IPS-11a (cell line): ENCODE data around the gene FOXJ3.

ENCODE experiments used
- H3K4me3 ChIP-seq: one replicate; pipeline ENCODE4 v1.5.1; 2013; ENCODE audit warnings: low read depth, low read length, control low read depth

Gene FOXJ3

GRCh38 chr1:42195841-42196240, 139.2 kb downstream of the FOXJ3 start:
- H3K4me3 ChIP-seq, result no peak overlapping the region

GRCh38 chr1:42192106-42192505, 142.9 kb downstream of the FOXJ3 start:
- H3K4me3 ChIP-seq, result no peak overlapping the region

- H3K4me3 ChIP-seq, result no peak overlapping the region
These were observed 143.7 kb downstream of the FOXJ3 start for GRCh38 chr1:42191319-42191718.

GRCh38 chr1:42189931-42190853, 144.8 kb downstream of the FOXJ3 start:
- no peak overlapping the region for H3K4me3 ChIP-seq

GRCh38 chr1:42186152-42186551, 148.9 kb downstream of the FOXJ3 start:
- no peak overlapping the region for H3K4me3 ChIP-seq

- H3K4me3 ChIP-seq, result no peak overlapping the region
These were observed 150.4 kb downstream of the FOXJ3 start for GRCh38 chr1:42184616-42185015.

- H3K4me3 ChIP-seq, result no peak overlapping the region
These were observed 151.1 kb downstream of the FOXJ3 start for GRCh38 chr1:42183957-42184268.

- H3K4me3 ChIP-seq, result no peak overlapping the region
These were observed 151.7 kb downstream of the FOXJ3 start for GRCh38 chr1:42183210-42183956.

- no peak overlapping the region for H3K4me3 ChIP-seq
These were observed 153.3 kb downstream of the FOXJ3 start for GRCh38 chr1:42181687-42182086.

- no peak overlapping the region for H3K4me3 ChIP-seq
These were observed 155.1 kb downstream of the FOXJ3 start for GRCh38 chr1:42179900-42180329.

- no peak overlapping the region for H3K4me3 ChIP-seq
These were observed 155.8 kb downstream of the FOXJ3 start for GRCh38 chr1:42179275-42179674.

GRCh38 chr1:42178249-42178648, 156.8 kb downstream of the FOXJ3 start:
- no peak overlapping the region for H3K4me3 ChIP-seq

GRCh38 chr1:42177541-42177981, 157.5 kb downstream of the FOXJ3 start:
- H3K4me3 ChIP-seq, result no peak overlapping the region

- no peak overlapping the region for H3K4me3 ChIP-seq
These were observed 158.0 kb downstream of the FOXJ3 start for GRCh38 chr1:42176902-42177519.

- no peak overlapping the region for H3K4me3 ChIP-seq
These were observed 159.6 kb downstream of the FOXJ3 start for GRCh38 chr1:42175314-42176054.

- no peak overlapping the region for H3K4me3 ChIP-seq
These were observed 160.9 kb downstream of the FOXJ3 start for GRCh38 chr1:42173961-42174735.

GRCh38 chr1:42173155-42173933, 161.7 kb downstream of the FOXJ3 start:
- H3K4me3 ChIP-seq, result no peak overlapping the region

- no peak overlapping the region for H3K4me3 ChIP-seq
These were observed 162.5 kb downstream of the FOXJ3 start for GRCh38 chr1:42172381-42173133.
